DOHH2 (cell line): ENCODE results near the gene TRIM63.

Experiments used
- H3F3A ChIP-seq: fragments of 200-600 bp; sonication (generic), shearing (Covaris generic); 2 replicates; pipeline ENCODE4 v1.6.0; 2016; ENCODE audit warnings: antibody characterized with exemption, mild to moderate bottlenecking; ENCODE audit not compliant: control insufficient read depth, insufficient read depth
- H3K27ac ChIP-seq: fragments of 200-600 bp; sonication (generic); 2 replicates; pipeline ENCODE4 v1.5.1; 2014; ENCODE audit warnings: low read depth, mild to moderate bottlenecking, low read length, moderate library complexity
- H3K27me3 ChIP-seq: fragments of 200-600 bp; sonication (generic); 2 replicates; pipeline ENCODE4 v1.6.1; 2014; ENCODE audit warnings: mild to moderate bottlenecking, low read length, mixed read lengths; ENCODE audit not compliant: control insufficient read depth
- H3K36me3 ChIP-seq: fragments of 200-600 bp; sonication (generic); 2 replicates; pipeline ENCODE4 v1.6.1; 2014; ENCODE audit warnings: mild to moderate bottlenecking, low read length, moderate library complexity, mixed read lengths; ENCODE audit not compliant: control insufficient read depth
- H3K4me1 ChIP-seq: fragments of 200-600 bp; sonication (generic); 2 replicates; pipeline ENCODE4 v1.6.1; 2014; ENCODE audit warnings: mild to moderate bottlenecking, low read length, mixed read lengths; ENCODE audit not compliant: control insufficient read depth
- H3K4me2 ChIP-seq: fragments of 200-600 bp; sonication (generic); 2 replicates; pipeline ENCODE4 v1.6.0; 2014; ENCODE audit warnings: mild to moderate bottlenecking, low read length, moderate library complexity
- H3K4me3 ChIP-seq: fragments of 200-600 bp; sonication (generic); 2 replicates; pipeline ENCODE4 v1.5.1; 2014; ENCODE audit warnings: mild to moderate bottlenecking, low read length, mixed read lengths
- H3K79me2 ChIP-seq: fragments of 200-600 bp; sonication (generic); 2 replicates; pipeline ENCODE4 v1.6.1; 2014; ENCODE audit warnings: mild to moderate bottlenecking, low read length, mixed read lengths; ENCODE audit not compliant: control insufficient read depth
- H3K9me2 ChIP-seq: fragments of 200-600 bp; sonication (generic); replicated peaks from 2 replicates; pipeline ENCODE4 v1.6.1; 2014; ENCODE audit warnings: mild to moderate bottlenecking, low read length, mixed read lengths; ENCODE audit not compliant: control insufficient read depth
- H3K9me3 ChIP-seq: fragments of 200-600 bp; sonication (generic); 2 replicates; pipeline ENCODE4 v1.6.1; 2014; ENCODE audit warnings: antibody characterized with exemption, low read length, mixed read lengths; ENCODE audit not compliant: control insufficient read depth, insufficient read depth
- H4K20me1 ChIP-seq: fragments of 200-600 bp; sonication (generic); 2 replicates; pipeline ENCODE4 v1.6.0; 2014; ENCODE audit warnings: low read depth, mild to moderate bottlenecking, antibody characterized with exemption, low read length, moderate library complexity; ENCODE audit not compliant: control insufficient read depth, insufficient read depth
- EZH2phosphoT487 ChIP-seq: fragments of 200-600 bp; sonication (generic); IDR thresholded peaks from 2 replicates; pipeline ENCODE4 v1.6.1; 2017; ENCODE audit warnings: borderline replicate concordance, mild to moderate bottlenecking, antibody characterized with exemption, low read length, moderate library complexity, mixed read lengths
- TF ChIP-seq, protein P1 (sequence below): fragments of 200-600 bp; sonication (generic); IDR thresholded peaks from one replicate; pipeline ENCODE4 v1.5.1; 2014; ENCODE audit warnings: antibody characterized with exemption, mild to moderate bottlenecking, low read depth, low read length; ENCODE audit not compliant: poor library complexity, severe bottlenecking

The TRIM63 gene

DNA sequence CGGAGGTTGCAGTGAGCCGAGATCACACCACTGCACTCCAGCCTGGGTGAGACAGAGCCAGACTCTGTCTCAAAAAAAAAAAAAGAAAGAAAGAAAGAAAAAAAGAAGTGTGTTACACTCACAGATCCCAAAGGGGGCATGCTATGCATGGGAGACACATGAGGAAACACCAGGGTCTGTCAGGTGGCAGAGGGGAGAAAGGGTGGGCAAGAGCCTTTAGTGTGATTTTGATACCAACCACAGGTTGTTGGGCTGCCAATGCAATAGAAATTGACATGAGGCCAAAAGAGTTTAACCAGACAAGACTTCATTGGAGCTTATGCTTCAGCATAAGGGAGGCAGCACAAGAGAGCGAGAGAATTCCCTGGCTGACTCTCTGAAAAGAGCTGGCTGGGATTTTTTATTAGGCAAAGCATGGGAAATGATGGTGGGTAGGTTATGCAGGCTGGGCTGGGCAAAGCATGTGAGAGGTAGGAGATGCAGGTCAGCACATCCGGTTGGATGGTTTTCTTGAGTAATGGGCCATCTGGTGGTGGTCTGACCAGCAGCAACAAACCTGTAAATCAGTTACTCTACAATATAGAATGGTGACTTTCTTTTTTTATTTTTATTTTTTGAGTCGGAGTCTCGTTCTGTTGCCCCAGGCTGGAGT is 57.5 kb downstream of the TRIM63 start:
- H3K4me1 ChIP-seq: peaks cover 9% of the 10 kb centered on the region
- TF ChIP-seq EZH2phosphoT487: no peak
- TF ChIP-seq, protein P1, sequence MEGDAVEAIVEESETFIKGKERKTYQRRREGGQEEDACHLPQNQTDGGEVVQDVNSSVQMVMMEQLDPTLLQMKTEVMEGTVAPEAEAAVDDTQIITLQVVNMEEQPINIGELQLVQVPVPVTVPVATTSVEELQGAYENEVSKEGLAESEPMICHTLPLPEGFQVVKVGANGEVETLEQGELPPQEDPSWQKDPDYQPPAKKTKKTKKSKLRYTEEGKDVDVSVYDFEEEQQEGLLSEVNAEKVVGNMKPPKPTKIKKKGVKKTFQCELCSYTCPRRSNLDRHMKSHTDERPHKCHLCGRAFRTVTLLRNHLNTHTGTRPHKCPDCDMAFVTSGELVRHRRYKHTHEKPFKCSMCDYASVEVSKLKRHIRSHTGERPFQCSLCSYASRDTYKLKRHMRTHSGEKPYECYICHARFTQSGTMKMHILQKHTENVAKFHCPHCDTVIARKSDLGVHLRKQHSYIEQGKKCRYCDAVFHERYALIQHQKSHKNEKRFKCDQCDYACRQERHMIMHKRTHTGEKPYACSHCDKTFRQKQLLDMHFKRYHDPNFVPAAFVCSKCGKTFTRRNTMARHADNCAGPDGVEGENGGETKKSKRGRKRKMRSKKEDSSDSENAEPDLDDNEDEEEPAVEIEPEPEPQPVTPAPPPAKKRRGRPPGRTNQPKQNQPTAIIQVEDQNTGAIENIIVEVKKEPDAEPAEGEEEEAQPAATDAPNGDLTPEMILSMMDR: peak; percentile 33
- H3K27ac ChIP-seq: no peak overlapping the region
- no peaks in the 10 kb centered on the region for H3K36me3 ChIP-seq
- H3K79me2 ChIP-seq: no peaks in the 10 kb centered on the region
- no peaks in the 10 kb centered on the region for H3F3A ChIP-seq
- H3K4me2 ChIP-seq: no peak overlapping the region
- no peaks in the 10 kb centered on the region for H3K9me2 ChIP-seq
- no peak overlapping the region for H3K4me3 ChIP-seq
- H4K20me1 ChIP-seq: no peaks in the 10 kb centered on the region
- H3K27me3 ChIP-seq: peaks cover under 1% of the 10 kb centered on the region; the same call in 1 of the 2 replicates
- H3K9me3 ChIP-seq: no peaks in the 10 kb centered on the region

DNA sequence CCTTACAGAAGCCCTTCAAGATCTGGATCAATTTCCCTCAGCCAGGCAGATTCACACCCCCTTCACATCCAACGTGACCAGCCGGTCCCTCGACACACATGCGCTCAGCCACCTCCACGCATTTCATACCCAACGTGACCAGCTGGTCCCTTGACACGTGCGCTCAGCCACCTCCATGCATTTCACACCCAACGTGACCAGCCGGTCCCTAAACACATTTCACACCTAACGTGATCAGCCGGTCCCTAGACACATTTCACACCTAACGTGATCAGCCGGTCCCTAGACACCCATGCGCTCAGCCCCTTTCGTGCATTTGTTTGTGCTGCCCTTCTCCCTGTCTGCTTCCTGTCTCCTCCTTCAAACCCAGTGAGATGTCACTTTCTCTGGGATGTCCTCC is 60.7 kb downstream of the TRIM63 start:
- H3K27me3 ChIP-seq: peaks cover 2% of the 10 kb centered on the region; the same call in 1 of the 2 replicates
- no peaks in the 10 kb centered on the region for H3K79me2 ChIP-seq
- no peak overlapping the region for H3K27ac ChIP-seq
- H4K20me1 ChIP-seq: no peaks in the 10 kb centered on the region
- no peak overlapping the region for H3K4me3 ChIP-seq
- H3F3A ChIP-seq: no peaks in the 10 kb centered on the region
- no peak overlapping the region for H3K4me2 ChIP-seq
- H3K36me3 ChIP-seq: no peaks in the 10 kb centered on the region
- no peaks in the 10 kb centered on the region for H3K9me2 ChIP-seq
- H3K4me1 ChIP-seq: peaks cover 12% of the 10 kb centered on the region
- TF ChIP-seq, protein P1: no peak
- no peak for TF ChIP-seq EZH2phosphoT487
- no peaks in the 10 kb centered on the region for H3K9me3 ChIP-seq

DNA sequence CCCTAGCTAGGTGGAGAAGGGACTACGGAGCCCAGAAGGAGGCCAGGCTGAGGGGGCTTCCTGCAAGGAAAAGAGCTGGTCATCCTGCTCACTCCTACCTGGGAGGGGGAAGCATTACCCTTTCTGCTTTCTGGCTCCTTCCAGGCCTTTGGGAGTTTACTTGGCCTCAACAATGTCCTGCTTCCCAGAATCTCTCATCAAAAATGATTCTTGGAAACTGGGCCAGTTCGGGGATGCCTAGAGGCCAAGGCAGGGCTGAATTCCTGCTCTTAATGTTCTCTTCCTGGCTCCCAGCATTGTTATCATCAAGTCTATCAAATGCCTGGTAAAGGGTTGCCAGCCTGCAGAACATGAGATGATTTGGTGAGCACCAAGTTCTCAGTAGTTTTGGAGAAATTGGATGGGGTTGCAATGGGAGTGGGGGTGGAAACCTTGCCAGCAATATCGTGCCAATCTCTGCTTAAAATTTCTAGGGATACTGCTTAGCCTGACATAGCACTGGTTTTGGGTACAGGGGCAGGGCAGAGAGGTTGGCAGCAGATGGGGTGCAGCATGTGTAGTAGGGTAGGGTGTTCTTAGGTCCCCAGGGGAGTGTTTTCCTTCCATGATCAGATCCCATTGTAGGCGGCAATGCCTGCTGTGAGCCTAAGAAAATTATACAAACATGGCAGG is 61.9 kb downstream of the TRIM63 start:
- Histone ChIP-seq H3K4me3 (no peak overlapping the region), H3K4me1 (peaks cover 12% of the 10 kb centered on the region)

More for the DNA sequence above, 61.9 kb downstream of the TRIM63 start:
- Histone ChIP-seq H3K27ac (no peak overlapping the region), H3K4me2 (no peak overlapping the region), H3K9me2 (no peaks in the 10 kb centered on the region), H4K20me1 (no peaks in the 10 kb centered on the region), H3K79me2 (no peaks in the 10 kb centered on the region), H3K36me3 (no peaks in the 10 kb centered on the region), H3F3A (no peaks in the 10 kb centered on the region), H3K9me3 (no peaks in the 10 kb centered on the region), H3K27me3 (peaks cover 2% of the 10 kb centered on the region; the same call in 1 of the 2 replicates)
- TF ChIP-seq EZH2phosphoT487: no peak
- TF ChIP-seq, protein P1: no peak
